Stimulated activated CD8-positive, alpha-beta memory T cell treated with anti-CD3 and anti-CD28 coated beads, Interleukin-12 subunit alpha, Interleukin-12 subunit beta, amount 100 ng/mL, for 24 hours (primary cell): ENCODE data around the gene FMR1.

ENCODE experiments used
- DNase-seq: peaks from one replicate; pipeline ENCODE4 v3.0.0-alpha.2; 2020; ENCODE audit errors: extremely low read depth

The FMR1 gene

DNA sequence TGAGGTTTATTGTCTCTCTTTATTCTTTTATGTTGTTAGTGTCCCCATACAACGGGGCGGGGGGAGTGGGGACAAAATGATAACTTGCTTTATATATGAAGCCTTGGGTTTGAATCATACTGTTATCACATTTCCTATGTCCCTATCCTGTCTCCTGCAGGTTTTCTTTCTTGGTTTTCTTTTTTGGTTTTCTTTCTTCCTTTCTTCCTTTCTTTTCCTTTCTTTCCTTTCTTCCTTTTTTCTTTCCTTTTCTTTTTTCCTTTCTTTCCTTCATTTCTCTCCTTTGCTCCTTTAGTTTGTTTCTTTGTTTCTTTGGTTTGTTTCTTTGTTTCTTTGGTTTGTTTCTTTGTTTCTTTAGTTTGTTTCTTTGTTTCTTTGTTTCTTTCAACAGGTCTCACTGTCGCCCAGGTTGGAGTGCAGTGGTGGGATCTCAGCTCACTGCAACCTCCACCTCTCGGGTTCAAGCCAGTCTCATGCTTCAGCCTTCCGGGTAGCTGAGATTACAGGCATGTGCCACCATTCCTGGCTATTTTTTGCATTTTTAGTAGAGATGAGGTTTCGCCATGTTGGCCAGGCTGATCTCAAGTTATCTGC, 4.8 kb downstream of the FMR1 start:
- DNase-seq, result no peak

- DNase-seq, result no peak
Measured at GRCh38 chrX:147917700-147918695, 6.3 kb downstream of the FMR1 start.

- no peak for DNase-seq
Measured at GRCh38 chrX:147920161-147920666, 8.5 kb downstream of the FMR1 start.

DNA sequence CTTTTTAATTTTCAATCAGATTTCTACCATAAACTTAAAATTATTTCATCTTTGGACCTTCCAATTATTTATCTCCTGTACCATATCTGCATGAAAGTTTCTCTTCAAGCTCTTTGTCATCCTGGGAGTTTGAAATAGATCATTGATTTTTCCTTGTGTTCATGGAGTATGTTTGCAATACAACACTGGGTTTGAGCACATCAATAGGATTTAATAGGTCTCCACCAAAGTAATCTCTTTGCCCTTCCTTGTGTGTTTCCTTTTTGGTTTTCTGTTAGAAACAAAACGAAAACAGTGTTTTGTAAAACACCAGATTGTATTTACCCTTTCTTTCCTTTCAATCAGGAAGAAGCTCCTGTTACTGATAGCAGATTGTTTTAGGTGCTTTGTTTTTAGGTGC, 11.9 kb downstream of the FMR1 start:
- no peak for DNase-seq

DNA sequence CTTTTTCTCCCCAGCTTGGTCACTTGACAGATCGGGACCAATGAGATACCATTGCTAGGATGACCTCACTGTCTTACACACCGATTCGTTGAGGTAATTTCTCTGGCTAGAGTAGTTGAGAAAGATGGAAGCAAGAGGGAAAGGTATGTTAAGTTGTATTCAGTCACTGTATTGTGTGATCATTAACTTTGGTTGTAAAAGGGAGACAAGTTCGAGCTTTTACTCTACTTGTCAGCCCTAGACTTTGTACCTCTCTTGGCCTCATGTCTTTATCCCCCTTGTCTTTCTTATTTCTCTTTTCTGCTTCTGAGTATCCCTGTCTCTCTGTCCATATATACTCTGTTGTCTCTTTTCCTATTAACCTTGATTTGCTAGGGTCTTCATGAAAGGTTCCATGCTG, 15.5 kb downstream of the FMR1 start:
- DNase-seq, result no peak

- DNase-seq, result no peak
Measured at GRCh38 chrX:147933815-147934214, 22.1 kb downstream of the FMR1 start.

- DNase-seq, result no peak
Measured at GRCh38 chrX:147935156-147935758, 23.5 kb downstream of the FMR1 start.

DNA sequence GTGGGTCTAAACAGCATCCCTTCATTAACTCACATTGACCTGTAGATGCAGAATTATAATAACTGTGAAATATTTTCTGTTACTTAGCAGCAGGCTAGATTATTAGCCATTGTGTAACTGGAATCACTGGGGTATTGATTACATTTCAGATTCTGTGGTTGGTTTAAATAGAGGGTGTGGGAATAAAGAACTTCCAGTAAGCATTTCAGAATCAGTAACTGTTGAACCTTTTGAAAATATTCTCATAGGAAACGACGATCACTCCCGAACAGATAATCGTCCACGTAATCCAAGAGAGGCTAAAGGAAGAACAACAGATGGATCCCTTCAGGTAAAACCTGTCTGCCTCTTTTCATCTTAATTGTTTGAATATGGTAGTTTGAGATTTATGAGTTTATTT, 33.6 kb downstream of the FMR1 start:
- DNase-seq, result no peak

DNA sequence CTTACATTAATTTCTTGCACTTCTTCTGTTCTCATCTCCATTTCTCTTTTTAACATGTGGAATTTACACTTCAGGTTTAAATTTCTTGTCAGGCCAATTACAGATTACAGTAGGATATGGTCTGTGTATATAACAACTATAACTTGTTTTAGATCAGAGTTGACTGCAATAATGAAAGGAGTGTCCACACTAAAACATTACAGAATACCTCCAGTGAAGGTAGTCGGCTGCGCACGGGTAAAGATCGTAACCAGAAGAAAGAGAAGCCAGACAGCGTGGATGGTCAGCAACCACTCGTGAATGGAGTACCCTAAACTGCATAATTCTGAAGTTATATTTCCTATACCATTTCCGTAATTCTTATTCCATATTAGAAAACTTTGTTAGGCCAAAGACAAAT, 36.8 kb downstream of the FMR1 start:
- no peak for DNase-seq

GRCh38 chrX:147950352-147950751, 38.6 kb downstream of the FMR1 start:
- DNase-seq, result no peak

DNA sequence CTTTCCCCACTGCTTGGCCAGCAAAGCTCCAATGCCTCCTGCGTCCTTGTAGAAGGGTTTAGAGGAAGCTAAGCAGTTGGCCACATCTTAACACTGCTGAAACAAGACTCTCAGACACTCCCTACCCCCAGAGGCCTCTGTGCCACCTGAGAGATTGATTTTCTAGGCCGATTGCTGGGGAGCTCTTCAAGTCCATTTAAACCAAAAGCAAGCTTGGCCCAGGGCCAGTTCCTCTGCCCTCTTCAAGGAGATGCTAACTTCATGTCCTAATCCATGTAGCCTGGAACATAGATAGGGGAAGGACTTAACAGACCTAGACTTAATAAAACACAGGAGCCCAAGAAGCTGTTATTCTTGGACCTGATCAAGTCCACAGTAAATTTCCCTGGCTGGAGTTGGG, 42.3 kb downstream of the FMR1 start:
- no peak for DNase-seq

GRCh38 chrX:147957291-147957690, 45.6 kb downstream of the FMR1 start:
- no peak for DNase-seq

DNA sequence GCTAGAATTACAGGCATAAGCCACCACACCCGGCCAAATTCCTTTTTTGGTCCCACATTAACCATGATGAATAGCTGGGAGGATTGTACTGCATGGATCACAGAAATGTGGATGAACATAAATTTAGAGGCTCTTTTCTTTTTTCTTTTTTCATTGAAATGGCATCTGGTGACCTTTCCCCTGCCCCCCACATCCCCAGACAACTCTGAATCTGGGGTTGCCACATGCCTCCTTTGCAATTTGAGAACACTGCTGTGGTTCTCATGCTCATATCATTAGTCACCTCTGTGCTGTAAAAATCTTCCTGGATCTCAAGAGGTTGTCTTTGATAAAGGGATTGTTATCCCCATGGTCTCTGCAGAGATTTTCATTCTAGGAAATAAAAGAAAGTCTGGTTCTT, 46.6 kb downstream of the FMR1 start:
- DNase-seq, result no peak

DNA sequence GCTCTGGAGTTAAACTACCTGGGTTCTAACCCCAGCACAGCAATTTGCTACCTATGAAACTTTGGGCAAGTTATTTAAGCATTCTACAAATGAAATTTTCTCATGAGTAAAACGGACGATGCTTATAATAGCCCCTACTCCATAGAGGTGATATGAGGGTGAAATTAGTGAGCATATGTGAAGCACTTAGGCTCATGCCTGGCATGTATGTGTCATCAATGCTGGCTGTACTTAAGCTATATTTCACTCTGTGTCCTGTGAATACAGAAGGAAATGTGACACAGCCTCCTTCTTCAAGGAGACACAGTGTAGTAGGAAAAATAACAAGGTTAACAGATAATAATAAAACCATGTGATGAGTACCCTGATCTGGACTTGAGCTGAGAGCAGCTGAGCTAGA, 49.0 kb downstream of the FMR1 start:
- no peak for DNase-seq

DNA sequence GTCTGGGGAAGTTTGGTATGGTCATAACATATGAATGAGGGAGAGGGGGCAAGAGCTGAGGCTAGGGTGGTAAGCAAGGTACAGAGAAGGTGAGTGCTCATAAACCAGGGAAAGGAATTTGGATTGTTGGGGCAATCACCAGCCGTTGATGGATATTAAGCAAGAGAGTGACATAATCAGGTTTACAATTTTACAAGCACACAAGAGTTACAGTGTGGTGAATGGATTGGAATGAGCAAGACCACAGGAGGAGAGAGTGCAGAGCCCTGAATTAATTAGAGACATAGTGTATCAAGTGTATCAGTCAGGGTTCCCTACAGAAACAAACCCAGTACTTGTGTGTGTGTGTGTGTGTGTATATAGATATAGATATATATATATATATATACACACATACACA, 50.8 kb downstream of the FMR1 start:
- no peak for DNase-seq

DNA sequence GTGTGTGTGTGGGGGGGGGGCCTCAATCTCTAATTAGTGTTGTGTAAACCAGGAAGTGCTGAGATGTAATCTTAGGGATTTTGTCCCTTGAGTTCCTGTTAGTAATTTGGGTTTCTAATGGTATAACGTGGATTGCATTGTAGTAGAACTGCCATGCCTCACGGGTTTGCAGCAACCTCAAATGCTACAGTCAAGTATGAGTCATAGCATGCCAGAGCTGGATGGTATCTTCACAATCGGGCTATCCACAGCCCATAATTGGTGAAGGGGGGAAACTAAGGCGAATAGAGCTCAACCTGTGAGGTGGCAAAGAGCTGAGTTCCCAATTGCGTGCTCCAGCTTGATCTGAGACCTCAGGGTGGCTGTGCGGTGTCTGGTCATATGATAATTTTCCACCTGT, 67.2 kb downstream of the FMR1 start:
- DNase-seq, result no peak

DNA sequence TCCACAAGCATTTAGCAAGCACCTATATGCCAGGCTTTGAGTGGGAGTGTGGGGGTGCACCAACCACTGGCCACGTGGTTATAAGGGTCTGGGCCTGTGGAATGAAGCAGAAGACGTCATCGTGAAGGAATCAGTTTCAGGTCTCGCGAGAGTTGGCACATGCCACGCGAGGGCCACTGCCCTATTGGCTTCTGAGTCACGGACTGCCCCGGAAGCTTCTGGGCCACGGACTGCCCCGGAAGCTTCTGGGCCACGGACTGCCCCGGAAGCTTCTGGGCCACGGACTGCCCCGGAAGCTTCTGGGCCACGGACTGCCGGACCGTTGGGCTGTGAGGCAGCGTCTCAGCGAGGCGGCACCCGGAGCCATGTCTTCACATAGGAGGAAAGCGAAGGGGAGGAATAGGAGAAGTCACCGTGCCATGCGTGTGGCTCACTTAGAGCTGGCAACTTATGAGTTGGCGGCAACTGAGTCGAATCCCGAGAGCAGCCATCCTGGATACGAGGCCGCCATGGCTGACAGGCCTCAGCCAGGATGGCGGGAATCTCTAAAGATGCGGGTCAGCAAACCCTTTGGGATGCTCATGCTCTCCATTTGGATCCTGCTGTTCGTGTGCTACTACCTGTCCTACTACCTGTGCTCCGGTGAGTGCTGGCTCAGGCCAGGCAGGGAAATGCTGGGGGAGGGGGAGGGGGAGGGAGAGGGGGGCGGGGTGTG, 69.5 kb downstream of the FMR1 start, which contains the start of gene FMR1NB:
FMR1NB (plus strand) TSS at position 300 of the 715 bp plus-strand sequence; CDS start at position 366, 66 bp downstream.
- DNase-seq, result no peak
